Chondrocyte (in vitro differentiated cells): Measurements from ENCODE around the gene TXNRD2. TPM values are rescaled to one million over a fixed set of nuclear protein-coding genes. Genes with fewer than 3 reads are reported as not detected.

Experiments used
- DNase-seq: peaks from one replicate; pipeline ENCODE4 v3.0.0; 2021; ENCODE audit warnings: mixed read lengths, low spot score
- H3K27ac Mint-ChIP-seq: one replicate; pipeline ENCODE4 v1.8.0; 2021; ENCODE audit warnings: mild to moderate bottlenecking, moderate library complexity, mixed read lengths; ENCODE audit not compliant: unreplicated experiment
- H3K27me3 Mint-ChIP-seq: 2 replicates; pipeline ENCODE4 v1.8.0; 2021; ENCODE audit warnings: low read depth, mixed read lengths
- H3K36me3 Mint-ChIP-seq: 2 replicates; pipeline ENCODE4 v1.8.0; 2021; ENCODE audit warnings: low read depth, mixed read lengths
- H3K4me1 Mint-ChIP-seq: 2 replicates; pipeline ENCODE4 v1.8.0; 2021; ENCODE audit warnings: low read depth, mild to moderate bottlenecking, mixed read lengths
- H3K4me3 Mint-ChIP-seq: one replicate; pipeline ENCODE4 v1.8.0; 2021; ENCODE audit warnings: mild to moderate bottlenecking, moderate library complexity, mixed read lengths; ENCODE audit not compliant: unreplicated experiment
- H3K9me3 Mint-ChIP-seq: 2 replicates; pipeline ENCODE4 v1.8.0; 2021; ENCODE audit warnings: low read depth, mixed read lengths
- CTCF ChIP-seq: fragments of 200-600 bp; sonication (generic); IDR thresholded peaks from 2 replicates; pipeline ENCODE4 v1.5.0; 2021; ENCODE audit warnings: antibody characterized with exemption, mild to moderate bottlenecking, moderate library complexity
- total RNA-seq: library from RNA; stranded (reverse); gene quantifications from 3 replicates; pipeline ENCODE4 v1.2.1, GENCODE V29; 2021

TXNRD2 gene
- total RNA-seq, 1 donor from 2014 or later: 14.1 TPM

- Mint-ChIP-seq H3K27me3 (no peaks in the 10 kb centered on the region), H3K4me3 (no peak overlapping the region), H3K4me1 (peaks cover 3% of the 10 kb centered on the region), H3K9me3 (no peaks in the 10 kb centered on the region), H3K27ac (no peak overlapping the region), H3K36me3 (peaks cover 3% of the 10 kb centered on the region)
- TF ChIP-seq CTCF: no peak
- DNase-seq: no peak
Measured at GRCh38 chr22:19964701-19965386, 23.2 kb upstream of the TXNRD2 start.

GRCh38 chr22:19963863-19964642 is 22.4 kb upstream of the TXNRD2 start:
- Mint-ChIP-seq H3K27ac (no peak overlapping the region), H3K9me3 (no peaks in the 10 kb centered on the region), H3K36me3 (peaks cover 3% of the 10 kb centered on the region), H3K4me1 (peaks cover 3% of the 10 kb centered on the region), H3K27me3 (no peaks in the 10 kb centered on the region), H3K4me3 (no peak overlapping the region)
- TF ChIP-seq CTCF: no peak
- DNase-seq: no peak

- H3K27ac Mint-ChIP-seq: no peak overlapping the region
- no peak for TF ChIP-seq CTCF
- H3K36me3 Mint-ChIP-seq: peaks cover 3% of the 10 kb centered on the region
- H3K4me3 Mint-ChIP-seq: no peak overlapping the region
- no peaks in the 10 kb centered on the region for H3K27me3 Mint-ChIP-seq
- no peaks in the 10 kb centered on the region for H3K9me3 Mint-ChIP-seq
- peaks cover 3% of the 10 kb centered on the region for H3K4me1 Mint-ChIP-seq
- peak; percentile 89 for DNase-seq
Measured at GRCh38 chr22:19962909-19963806, 21.5 kb upstream of the TXNRD2 start.

GRCh38 chr22:19962246-19962908 is 20.8 kb upstream of the TXNRD2 start:
- Mint-ChIP-seq H3K27ac (no peak overlapping the region), H3K36me3 (peaks cover 3% of the 10 kb centered on the region), H3K4me1 (peaks cover 3% of the 10 kb centered on the region), H3K4me3 (no peak overlapping the region), H3K27me3 (no peaks in the 10 kb centered on the region), H3K9me3 (no peaks in the 10 kb centered on the region)
- peak; percentile 79 for TF ChIP-seq CTCF
- DNase-seq: peak; percentile 89
